CD4-positive, alpha-beta T cell treated with Interleukin-2 at 100 ng/mL for 4 hours (primary cell): Measurements from ENCODE around the gene TRAFD1.
"Not testable (repeated sequence)": the region's sequence is repeated elsewhere in the genome, so short reads cannot be mapped to it uniquely, and the experiment has no call there.

ENCODE experiments used
- DNase-seq: peaks from one replicate; pipeline ENCODE4 v3.0.0-alpha.2; 2020; ENCODE audit warnings: low spot score

TRAFD1 gene

GRCh38 chr12:112125250-112125999 lies at the start of gene TRAFD1:
TSS of gene TRAFD1 (plus strand) at chr12:112125560. CDS start at chr12:112130523, 4,963 bp downstream.
- DNase-seq, result peak; percentile 98

GRCh38 chr12:112087055-112087850 lies 38.1 kb upstream of the TRAFD1 start:
- no peak for DNase-seq

GRCh38 chr12:112087851-112088250 lies 37.5 kb upstream of the TRAFD1 start:
- DNase-seq, result no peak

- DNase-seq, result no peak
These were observed 33.8 kb upstream of the TRAFD1 start for GRCh38 chr12:112091563-112091962.

- no peak for DNase-seq
These were observed 29.3 kb upstream of the TRAFD1 start for GRCh38 chr12:112096070-112096469.

GRCh38 chr12:112096667-112097066 lies 28.7 kb upstream of the TRAFD1 start:
- peak; percentile 41 for DNase-seq

GRCh38 chr12:112097641-112098040 lies 27.7 kb upstream of the TRAFD1 start:
- no peak for DNase-seq

- DNase-seq, result not testable (repeated sequence)
These were observed 24.9 kb upstream of the TRAFD1 start for GRCh38 chr12:112100500-112100899.

GRCh38 chr12:112102127-112102526 lies 23.2 kb upstream of the TRAFD1 start:
- no peak for DNase-seq

- DNase-seq, result not testable (repeated sequence)
These were observed 22.6 kb upstream of the TRAFD1 start for GRCh38 chr12:112102746-112103145.

GRCh38 chr12:112103758-112104503 lies 21.4 kb upstream of the TRAFD1 start:
- DNase-seq, result no peak

- DNase-seq, result no peak
These were observed 19.5 kb upstream of the TRAFD1 start for GRCh38 chr12:112105891-112106290.

GRCh38 chr12:112107306-112108201 lies 17.8 kb upstream of the TRAFD1 start:
- DNase-seq, result no peak

- DNase-seq, result peak; percentile 84
These were observed 16.9 kb upstream of the TRAFD1 start, which contains the start of gene NAA25 for GRCh38 chr12:112108202-112109079. TSS of gene NAA25 (minus strand) at chr12:112108783. CDS start at chr12:112108773, 10 bp downstream.

- DNase-seq, result not testable (repeated sequence)
These were observed 14.3 kb upstream of the TRAFD1 start for GRCh38 chr12:112110787-112111662.

- no peak for DNase-seq
These were observed 13.4 kb upstream of the TRAFD1 start for GRCh38 chr12:112111931-112112330.

- DNase-seq, result no peak
These were observed 12.8 kb upstream of the TRAFD1 start for GRCh38 chr12:112112409-112113133.

- DNase-seq, result no peak
These were observed 9.9 kb upstream of the TRAFD1 start for GRCh38 chr12:112115259-112116045.
